NCI-H1092 (cell line): ENCODE data around the gene ALG2.

Source experiments
- DNase-seq: peaks from one replicate; lab custom pipeline; 2025; lab: John Stamatoyannopoulos, UW

ALG2 gene, protein sequence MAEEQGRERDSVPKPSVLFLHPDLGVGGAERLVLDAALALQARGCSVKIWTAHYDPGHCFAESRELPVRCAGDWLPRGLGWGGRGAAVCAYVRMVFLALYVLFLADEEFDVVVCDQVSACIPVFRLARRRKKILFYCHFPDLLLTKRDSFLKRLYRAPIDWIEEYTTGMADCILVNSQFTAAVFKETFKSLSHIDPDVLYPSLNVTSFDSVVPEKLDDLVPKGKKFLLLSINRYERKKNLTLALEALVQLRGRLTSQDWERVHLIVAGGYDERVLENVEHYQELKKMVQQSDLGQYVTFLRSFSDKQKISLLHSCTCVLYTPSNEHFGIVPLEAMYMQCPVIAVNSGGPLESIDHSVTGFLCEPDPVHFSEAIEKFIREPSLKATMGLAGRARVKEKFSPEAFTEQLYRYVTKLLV

DNA sequence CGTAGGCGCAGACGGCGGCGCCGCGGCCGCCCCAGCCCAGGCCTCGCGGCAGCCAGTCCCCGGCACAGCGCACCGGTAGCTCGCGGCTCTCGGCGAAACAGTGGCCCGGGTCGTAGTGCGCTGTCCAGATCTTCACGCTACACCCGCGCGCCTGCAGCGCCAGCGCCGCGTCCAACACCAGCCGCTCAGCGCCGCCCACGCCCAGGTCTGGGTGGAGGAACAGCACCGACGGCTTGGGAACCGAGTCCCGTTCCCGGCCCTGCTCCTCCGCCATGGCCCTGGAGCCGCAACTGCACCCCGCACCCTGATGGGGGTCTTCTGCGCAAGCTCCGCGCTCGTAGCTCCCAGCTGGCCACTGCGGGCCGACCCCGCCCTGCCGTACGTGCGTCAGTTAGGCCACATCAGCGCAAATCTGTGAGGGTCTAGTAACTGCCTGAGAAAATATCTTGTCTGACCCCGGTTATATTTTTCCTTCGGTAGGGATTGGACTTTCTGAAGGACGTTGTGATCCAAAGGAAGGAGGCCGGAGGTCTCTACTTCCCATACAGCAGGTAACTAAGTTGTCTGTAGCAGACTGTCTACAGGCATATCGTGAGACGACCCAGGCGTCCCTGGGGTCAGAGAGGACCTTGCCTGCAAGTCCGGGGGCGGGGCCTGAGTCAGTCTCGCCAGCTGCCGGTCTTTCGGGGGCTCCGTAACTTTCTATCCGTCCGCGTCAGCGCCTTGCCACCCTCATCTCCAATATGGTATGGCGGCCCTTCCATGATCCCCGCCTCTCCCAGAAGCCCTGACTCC, at the start of gene ALG2, which contains the start of gene SEC61B:
TSS of gene ALG2 (minus strand) at position 322 of the 795 bp plus-strand sequence. CDS start at position 274, 48 bp downstream.
TSS of gene SEC61B (plus strand) at position 662 of the 795 bp plus-strand sequence. CDS start at position 744, 82 bp downstream.
- DNase-seq = peak; percentile 91

DNA sequence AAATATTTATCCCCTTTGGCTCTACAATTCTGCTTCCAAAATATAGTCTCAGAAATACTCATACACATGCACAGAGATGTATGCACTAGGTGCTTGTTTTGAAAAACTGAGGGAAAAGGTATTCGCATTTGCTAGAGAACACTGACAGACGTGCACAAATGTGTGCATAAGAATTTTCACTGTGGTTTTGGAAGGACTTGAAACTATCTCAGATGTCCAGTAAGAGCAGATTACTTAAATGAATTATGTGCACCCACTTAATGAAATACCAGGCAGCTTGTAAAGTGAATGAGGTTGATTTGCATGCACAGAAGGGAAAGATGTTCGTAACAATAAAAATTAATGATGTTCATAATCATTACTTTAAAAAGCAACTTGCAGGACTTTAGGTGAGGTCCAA, 48.7 kb upstream of the ALG2 start:
- DNase-seq = no peak

DNA sequence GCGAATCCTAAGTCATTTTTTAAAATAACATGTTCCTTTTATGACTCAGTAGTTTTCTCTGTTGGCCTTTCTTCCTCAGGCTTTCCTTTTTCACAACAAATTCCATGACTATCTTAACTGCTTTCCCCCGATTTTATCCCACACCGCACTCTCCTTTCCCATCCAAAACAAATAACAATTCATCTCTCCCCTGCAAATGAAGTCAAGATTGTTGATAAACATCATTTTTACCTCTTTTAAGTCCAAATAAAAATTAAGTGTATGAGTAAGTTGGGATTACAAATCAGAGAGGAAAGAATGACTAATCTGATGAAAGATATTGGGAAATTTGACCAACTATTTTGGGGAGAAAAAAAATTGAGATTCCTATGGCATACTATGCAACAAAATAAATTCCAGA, 47.7 kb upstream of the ALG2 start:
- DNase-seq = no peak

DNA sequence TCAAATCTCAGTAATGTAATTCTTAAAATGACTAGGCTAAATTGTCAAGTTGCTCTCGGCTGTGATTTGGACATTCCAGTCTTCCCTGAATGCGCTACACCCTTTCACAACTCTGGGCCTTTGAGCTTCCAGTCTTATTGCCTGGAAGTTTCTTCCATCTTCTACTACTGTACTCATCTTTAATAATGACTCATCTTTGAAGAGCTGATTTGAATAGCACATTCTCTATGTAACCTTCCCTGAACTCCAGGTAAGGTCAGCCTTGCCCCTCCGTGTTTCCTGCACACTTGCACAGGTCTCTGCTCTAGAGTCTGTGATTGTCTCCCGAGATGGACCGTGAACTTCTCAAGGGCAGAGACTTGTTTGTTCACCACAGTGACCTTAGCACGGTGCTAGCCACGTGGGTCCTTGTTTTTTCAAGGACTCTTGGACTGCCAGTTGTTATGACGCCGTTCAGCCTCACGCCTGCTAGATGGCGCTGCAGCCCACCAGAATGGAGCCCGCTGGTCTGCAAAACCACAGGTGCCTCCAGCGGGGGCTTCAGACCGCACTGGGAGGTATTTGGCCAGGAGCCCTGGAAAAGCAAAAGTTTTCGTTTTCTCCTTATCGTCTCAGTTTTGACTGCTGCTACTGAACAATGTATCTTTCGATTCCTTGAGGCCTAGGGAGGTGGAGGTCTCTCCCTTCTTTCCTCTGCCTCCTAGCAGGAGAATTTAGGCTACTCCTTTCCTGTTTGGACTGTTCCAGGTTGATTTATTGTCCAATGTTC, 44.7 kb upstream of the ALG2 start:
- DNase-seq = peak; percentile 45

DNA sequence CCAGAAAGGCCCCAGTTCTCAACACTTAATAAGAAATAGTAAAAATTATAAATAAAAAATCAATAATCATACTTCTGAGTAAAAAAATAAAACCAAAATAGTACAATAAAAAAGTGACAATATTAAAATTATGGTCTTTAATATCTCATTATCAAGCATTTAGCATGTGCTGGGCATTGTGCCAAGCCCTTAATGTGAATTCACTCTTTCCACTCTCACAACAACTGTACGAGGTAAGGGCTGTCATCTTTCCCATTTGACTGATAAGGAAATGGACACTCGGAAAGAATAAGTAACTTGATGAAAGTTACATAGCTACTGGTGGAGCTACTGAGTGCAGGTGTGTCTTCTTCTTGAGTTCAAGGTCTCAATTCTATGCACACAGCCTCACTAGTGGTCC, 43.9 kb upstream of the ALG2 start:
- DNase-seq = no peak

DNA sequence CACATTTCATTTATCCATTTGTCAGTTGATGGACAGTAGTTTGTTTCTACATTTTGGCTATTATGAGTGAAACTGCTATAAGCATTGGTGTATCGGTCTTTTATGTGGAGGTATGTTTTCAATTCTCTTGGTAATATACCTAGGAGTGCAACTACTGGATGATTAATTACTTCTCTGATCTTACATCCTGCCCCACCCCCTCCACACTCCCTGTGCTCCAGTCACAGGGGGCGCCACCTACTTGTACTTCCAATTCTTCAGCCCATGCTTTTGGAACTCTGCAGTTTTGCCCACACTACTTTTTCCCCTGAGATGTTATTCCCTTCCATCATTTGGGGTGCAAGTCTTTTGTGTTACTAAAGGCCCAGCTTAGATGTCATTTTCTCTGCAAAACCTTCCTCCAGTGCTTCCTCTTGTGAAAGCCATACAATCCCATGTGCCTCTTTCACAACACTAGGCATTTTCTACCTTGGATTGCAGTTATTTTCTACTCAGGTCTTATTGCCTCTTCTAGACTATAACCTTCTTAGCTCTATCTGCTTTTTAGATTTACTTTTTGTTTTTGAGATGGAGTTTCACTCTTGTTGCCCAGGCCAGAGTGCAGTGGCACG, 42.4 kb upstream of the ALG2 start:
- no peak for DNase-seq

DNA sequence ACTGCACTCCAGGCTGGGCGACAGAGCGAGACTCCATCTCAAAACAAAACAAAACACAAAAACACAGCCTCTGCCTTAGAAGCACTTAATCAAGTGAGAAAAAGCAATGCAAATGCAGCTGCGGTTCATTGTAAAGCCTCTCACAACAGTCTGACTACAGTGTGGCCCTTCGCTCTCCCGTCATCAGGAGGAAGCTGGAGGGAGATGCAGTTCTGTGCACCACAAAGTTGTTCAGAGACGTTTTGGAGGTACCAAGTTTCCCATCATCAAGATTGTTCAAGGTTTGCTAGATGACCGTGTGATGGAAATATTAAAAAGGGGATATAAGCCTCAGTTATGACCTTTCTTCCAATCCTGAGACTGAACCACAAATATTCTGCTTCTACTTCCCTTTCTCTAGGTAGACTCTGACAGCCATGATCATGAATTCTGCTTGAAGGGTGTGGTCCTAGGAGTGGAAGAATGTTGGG, 41.2 kb upstream of the ALG2 start:
- no peak for DNase-seq

DNA sequence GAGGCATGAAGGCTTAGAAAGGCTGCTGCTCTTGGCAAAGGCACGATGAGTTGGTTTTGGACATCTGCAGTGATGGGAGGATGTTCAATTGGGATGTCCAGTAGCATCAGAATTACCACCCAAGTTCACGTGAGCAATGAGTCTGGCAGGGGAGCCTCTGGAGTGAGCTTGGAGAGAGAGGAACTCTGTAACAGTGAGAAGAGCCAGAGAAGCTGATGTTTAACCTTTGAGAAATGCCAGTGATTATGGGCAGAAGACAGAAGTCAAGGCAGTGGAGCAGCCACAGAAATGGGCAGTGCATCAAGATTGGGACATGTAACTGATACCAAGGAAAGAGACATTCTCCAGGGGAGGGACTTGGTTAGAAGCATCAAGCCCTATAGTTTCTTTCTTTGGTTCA, 40.2 kb upstream of the ALG2 start:
- DNase-seq = no peak

DNA sequence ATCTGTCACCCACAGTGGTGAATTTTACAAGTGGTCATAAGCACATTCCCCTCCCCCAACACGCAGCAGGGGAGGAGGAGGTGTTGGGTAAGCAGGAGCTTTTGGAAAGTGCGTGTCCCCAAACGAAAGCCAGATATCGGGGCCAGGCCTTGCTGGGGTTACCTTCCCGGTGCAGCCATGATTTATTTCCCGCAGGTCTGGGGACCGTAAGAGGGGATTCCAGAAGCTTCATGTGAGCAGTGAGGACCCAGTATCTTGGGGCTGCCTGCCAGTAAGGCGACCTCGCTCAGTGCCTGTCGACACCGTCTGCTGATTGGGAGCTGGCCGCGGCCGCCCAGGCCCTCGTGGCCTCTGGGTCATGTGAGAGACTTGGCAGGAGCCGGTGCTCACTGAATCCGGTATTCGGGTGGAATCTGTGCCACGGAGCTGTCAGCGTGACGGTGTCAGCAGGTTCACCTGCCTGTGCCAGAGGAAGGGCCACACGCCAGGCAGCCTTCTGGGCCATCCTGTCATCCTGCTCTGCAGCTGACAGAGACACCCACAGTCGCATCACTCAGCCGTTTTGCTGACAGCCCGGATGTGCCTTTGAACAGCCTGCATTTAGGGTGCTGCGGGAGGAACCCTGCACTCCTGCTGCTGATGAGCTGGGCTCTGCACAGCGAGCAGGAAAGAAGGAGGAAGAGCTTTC, 37.6 kb upstream of the ALG2 start:
- peak; percentile 59 for DNase-seq

DNA sequence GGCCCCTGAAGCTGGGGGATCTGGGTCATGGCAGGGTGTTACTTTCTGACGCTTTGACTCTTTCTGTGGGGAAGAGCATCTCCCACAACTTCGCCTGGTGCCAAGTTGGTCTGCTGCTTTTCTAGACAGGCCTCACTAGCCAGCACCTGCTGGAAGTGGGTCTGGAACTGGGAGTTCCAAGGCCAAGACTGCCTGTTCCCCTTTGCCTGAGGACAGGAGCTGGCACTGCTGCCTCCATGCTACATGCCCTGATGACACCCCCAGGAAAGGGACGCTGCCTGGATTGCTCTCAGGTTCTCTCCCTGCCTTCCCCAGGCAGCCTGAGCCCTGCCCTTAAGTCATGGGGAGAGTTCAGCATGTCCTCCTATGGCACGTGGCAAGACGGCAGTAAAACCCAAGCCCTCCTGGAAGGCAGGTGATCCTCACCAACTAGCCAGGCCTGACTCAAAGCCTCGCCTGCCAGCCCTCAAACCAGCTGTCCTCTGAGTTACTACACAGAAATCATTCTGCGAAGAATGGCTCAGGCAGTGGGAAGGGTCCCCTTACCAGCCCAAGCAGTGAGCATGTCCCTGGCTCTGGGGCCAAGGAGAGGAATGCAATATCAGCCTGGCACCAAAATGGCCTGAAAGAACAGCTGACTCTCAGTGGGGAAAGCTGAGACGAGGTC, 36.1 kb upstream of the ALG2 start:
- no peak for DNase-seq

DNA sequence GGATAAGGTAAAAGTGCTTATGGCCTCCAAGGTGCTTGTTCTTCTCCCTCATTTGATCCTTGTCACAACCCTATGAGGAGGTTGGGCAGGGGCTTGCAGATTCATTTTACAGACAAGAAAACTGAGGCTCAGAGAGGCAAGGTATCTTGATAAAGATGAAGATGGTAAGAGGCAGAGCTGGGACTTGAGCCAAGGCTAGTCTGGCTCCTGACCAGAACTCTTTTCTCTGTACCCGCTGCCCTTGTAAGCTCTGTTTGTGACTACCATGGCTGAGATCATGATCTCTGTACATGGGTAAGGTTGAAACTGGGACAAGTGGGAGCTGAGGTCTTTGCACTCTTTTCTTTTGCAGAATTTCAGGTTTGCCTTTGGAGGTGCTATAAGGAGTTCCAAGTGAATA, 33.9 kb upstream of the ALG2 start:
- no peak for DNase-seq

DNA sequence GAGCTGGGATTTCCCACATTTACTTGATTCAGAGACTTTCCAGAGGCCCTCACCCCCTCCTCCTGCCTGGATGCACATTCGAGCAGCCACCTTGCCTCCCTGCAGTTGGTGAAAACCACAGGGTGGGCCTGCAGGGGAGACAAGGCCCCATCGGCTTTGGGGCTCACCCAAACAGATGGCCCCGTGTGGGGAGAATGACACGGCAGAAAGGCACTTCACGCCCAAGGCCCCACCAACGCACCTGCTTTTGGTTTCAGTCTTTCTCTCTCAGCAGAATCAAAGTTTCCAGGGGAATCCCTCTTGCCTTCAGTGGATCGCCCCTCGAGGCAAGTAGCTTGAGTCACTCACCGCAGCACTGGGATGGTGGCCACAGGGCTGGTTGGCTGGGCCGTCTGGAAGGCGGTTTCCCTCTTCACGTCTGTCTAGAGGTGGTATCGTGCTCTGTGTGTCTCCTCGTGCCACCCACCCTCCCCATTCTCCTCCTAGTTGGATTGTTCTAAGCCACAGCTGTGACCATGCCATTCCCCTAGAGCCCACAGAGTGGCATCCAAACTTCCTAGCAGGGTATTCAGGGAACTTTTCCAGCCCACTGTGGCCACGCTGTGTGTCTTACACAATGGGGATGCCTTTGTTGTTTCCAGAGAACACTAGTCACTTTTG, 32.2 kb upstream of the ALG2 start:
- DNase-seq = no peak

DNA sequence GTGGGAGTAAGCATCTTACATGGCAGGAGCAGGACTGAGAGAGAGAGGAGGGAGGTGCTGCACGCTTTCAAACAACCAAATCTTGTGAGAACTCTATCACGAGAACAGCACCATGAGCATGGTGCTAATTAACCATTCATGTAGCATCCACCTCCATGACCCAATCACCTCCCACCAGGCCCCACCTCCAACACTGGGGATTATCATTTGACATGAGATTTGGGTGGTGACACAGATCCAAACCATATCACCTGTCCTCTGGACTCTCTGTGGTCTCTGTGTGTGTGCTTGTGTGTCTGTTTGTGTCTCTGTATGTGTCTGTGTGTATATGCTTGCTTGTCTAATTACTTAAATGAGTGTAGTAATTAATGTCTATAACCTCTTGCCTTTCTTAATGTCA, 31.4 kb upstream of the ALG2 start:
- DNase-seq = no peak

DNA sequence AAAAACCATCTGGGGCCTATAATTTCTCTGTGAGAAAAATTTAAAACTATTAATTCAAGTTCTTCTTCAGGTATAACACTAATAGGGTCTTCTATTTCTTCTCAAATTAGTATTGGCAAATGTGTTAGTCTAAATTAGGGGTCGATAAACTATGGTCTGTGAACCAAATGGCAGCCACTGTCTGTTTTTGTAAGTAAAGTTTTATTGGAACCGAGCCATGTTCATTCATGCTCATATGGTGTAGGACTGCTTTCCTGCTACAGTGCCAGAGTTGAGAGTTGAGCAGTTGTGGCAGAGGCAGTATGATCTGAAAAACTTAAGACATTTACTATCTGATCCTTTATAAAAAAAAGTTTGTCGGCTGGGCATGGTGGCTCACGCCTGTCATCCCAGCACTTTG, 29.4 kb upstream of the ALG2 start:
- no peak for DNase-seq

DNA sequence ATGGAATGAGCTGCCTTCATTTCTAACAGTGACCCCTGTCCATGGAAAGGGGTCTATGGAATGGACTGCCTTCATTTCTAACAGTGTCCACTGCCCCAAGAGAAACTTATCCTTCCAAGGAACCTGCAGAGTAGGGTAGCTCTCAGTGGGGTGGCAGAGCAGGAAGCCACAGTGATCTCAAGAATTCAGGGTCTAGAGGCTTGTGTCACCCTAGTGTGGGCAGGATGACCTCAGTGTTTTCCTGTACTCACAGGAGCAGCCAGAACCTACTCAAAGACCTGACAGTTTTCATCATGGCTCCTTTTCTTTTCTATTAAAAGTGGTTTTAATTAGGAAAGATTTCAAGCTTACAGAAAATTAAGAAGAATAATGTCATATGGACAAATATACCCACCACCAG, 27.9 kb upstream of the ALG2 start:
- no peak for DNase-seq

DNA sequence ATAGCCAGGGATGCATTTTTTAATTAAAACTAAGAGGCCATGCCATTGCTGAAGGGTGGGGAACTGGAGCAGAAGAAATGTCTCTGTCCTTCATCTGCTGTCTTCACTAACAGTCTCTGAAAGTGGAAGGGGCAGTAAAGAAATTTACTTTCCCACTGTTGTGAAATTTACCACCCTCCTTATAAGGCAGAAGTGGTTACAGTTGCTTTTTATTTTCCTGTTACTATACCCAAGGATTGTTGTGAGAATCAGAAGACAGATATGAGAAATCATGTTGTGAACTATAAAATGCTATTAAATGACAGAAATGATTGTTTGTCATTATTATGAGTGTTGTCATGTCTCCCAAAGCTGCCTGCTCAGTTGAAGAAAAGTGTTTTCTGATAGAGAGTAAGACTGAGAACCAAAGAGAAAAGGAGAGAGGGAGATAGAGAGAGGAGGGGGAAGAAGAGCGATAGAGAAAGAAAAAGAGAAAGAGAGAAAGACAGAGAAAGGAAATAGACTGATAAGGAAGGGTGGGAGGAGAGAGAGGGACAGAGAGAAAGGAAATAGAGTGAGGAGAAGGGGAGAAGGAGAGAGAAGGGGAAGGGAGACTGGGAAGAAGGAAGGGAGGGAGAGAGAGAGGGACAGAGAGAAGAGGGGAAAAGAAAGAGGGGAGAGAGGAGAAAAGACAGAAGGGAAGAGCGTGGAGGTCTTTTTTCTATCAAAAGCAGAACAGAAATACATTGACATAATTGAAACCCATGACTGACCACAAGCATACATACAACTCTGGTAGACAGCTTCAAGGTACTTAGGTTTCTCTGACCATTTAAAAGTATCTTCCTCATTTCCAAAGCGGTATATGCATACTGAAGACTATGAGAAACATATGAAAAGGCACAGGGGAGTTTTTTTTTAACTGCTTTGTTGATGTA, 22.9 kb upstream of the ALG2 start:
- no peak for DNase-seq

DNA sequence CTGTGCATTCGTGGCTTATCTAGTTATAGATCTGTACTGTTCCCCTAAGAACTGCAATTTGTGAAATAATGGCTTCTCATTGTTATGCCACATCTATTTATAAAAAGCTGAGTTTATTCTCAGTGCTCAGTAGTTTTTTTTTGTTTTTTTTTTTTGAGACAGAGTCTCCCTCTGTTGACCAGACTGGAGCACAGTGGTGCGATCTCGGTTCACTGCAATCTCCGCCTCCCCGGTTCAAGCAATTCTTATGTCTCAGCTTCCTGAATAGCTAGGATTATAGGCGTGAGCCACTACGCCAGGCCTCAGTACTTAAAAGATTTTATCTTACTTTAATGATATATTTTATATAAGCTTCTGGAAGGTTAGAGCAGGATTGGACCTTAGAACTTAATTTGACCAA, 19.4 kb upstream of the ALG2 start:
- no peak for DNase-seq

DNA sequence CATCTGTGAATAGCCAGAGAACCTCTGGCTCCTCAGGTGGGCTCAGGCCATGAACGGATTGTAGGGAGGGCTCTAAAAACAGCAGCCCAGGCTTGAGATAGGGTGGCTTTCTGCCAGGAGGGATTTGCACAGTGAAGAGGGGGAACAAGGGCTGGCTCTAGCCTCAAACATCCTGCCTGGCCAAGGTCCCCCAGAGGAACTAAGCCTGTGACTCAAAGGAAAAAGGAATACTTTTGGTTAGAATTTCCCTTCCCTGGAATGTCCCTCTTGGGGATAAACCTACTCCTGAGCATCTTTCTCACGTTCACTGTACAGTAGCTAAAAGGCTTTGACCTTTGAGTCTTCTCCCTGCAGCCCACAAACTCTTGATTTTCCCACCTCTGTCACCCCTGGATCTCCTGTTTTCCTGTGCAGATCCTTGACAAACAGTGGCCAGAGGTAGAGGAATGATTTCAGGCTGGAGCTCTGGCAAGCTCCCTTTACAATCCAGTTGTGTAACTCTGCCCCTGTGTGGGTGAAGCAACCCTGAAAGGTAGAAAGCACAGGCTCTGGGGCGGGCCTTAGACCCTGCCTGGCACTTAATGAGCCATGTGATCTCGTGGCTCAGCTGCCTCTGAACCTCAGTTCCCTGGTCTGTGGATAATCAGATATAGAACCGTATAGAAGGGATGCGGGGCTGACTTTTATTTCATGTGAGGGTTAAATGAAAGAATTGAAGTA, 17.8 kb upstream of the ALG2 start:
- no peak for DNase-seq
